NCI-H345 treated with DMSO at 0.1 percent for 48 hours (cell line): ENCODE results near the gene HPCAL1.

Experiments
- DNase-seq: peaks from one replicate; lab custom pipeline; 2025; ENCODE audit not compliant: unreplicated experiment; lab: John Stamatoyannopoulos, UW

HPCAL1 gene

GRCh38 chr2:10385501-10385900 is 82.8 kb downstream of the HPCAL1 start:
- DNase-seq: no peak

- DNase-seq: no peak
These were observed 83.4 kb downstream of the HPCAL1 start for GRCh38 chr2:10385933-10386773.

GRCh38 chr2:10387033-10387432 is 84.3 kb downstream of the HPCAL1 start:
- DNase-seq: no peak

GRCh38 chr2:10388954-10389560 is 86.4 kb downstream of the HPCAL1 start:
- no peak for DNase-seq

GRCh38 chr2:10389573-10389972 is 86.9 kb downstream of the HPCAL1 start:
- no peak for DNase-seq

- no peak for DNase-seq
These were observed 87.7 kb downstream of the HPCAL1 start for GRCh38 chr2:10390369-10390801.

- DNase-seq: no peak
These were observed 89.4 kb downstream of the HPCAL1 start for GRCh38 chr2:10392100-10392499.

GRCh38 chr2:10392548-10392947 is 89.8 kb downstream of the HPCAL1 start:
- no peak for DNase-seq

- DNase-seq: no peak
These were observed 90.4 kb downstream of the HPCAL1 start for GRCh38 chr2:10392951-10393639.

- DNase-seq: no peak
These were observed 90.9 kb downstream of the HPCAL1 start for GRCh38 chr2:10393640-10393982.

- DNase-seq: no peak
These were observed 93.2 kb downstream of the HPCAL1 start for GRCh38 chr2:10395893-10396292.

GRCh38 chr2:10396464-10396863 is 93.8 kb downstream of the HPCAL1 start:
- DNase-seq: no peak

GRCh38 chr2:10397297-10397875 is 94.7 kb downstream of the HPCAL1 start:
- no peak for DNase-seq

GRCh38 chr2:10397878-10398277 is 95.2 kb downstream of the HPCAL1 start:
- no peak for DNase-seq

- no peak for DNase-seq
These were observed 95.8 kb downstream of the HPCAL1 start for GRCh38 chr2:10398496-10398895.

- DNase-seq: no peak
These were observed 96.7 kb downstream of the HPCAL1 start for GRCh38 chr2:10399358-10399757.

GRCh38 chr2:10400002-10400401 is 97.3 kb downstream of the HPCAL1 start:
- DNase-seq: no peak

GRCh38 chr2:10400568-10400977 is 97.9 kb downstream of the HPCAL1 start:
- no peak for DNase-seq

GRCh38 chr2:10400978-10401951 is 98.6 kb downstream of the HPCAL1 start:
- DNase-seq: no peak

GRCh38 chr2:10402062-10402585 is 99.4 kb downstream of the HPCAL1 start:
- DNase-seq: no peak
